GM12878 (cell line): ENCODE results near the gene IMMP2L. TPM values are rescaled to one million over a fixed set of nuclear protein-coding genes. Genes with fewer than 3 reads are reported as not detected.

Experiments
- ATAC-seq: fragments of 200-7000 bp; cut with Tn5 transposase; 3 replicates; pipeline ENCODE4 v1.9.1; 2020; ENCODE audit warnings: mild to moderate bottlenecking, moderate library complexity
- BruUV-seq: library from RNA; stranded (reverse); fragments of 400-500 nt; replicated peaks from 2 replicates; lab custom pipeline; 2021; lab: Mats Ljungman, UMichigan
- CTCF ChIA-PET: fragments of 300-600 bp; sonication (Branson Sonifier 250); formaldehyde crosslinking; extraction: SDS; loops from one replicate; lab custom pipeline; 2021; ENCODE audit warnings: inconsistent platforms; lab: Yijun Ruan, JAX
- POLR2A ChIA-PET: fragments of 350-600 bp; formaldehyde crosslinking; extraction: SDS; loops from one replicate; lab custom pipeline; 2021; ENCODE audit warnings: inconsistent platforms; lab: Charles Lee
- RAD21 ChIA-PET: fragments of 300-600 bp; sonication (Branson Sonifier 250); formaldehyde crosslinking; loops from one replicate; lab custom pipeline; 2023; ENCODE audit warnings: antibody characterized with exemption; ENCODE audit not compliant: unreplicated experiment; lab: Charles Lee
- SMC1A ChIA-PET: fragments of 300-600 bp; sonication (Branson Sonifier 250); formaldehyde crosslinking; loops from one replicate; lab custom pipeline; 2023; ENCODE audit not compliant: unreplicated experiment, uncharacterized antibody; lab: Charles Lee
- DNase-seq: peaks from one replicate; pipeline ENCODE4 v3.0.0-alpha.2; 2011; ENCODE audit warnings: low read depth, low spot score
- FAIRE-seq: peaks from 3 replicates; lab custom pipeline; 2011; peaks lifted over from hg19 to GRCh38; lab: Jason Lieb, UNC
- H2AFZ ChIP-seq: 2 replicates; pipeline ENCODE4 v1.6.0; 2011; ENCODE audit warnings: low read depth, low read length, control low read depth; ENCODE audit not compliant: control insufficient read depth
- H3K27ac ChIP-seq: 2 replicates; pipeline ENCODE4 v1.5.1; 2011; ENCODE audit warnings: control low read depth; ENCODE audit not compliant: control insufficient read depth, insufficient read depth
- H3K27me3 ChIP-seq, 2 experiments: replicated peaks in 1 of 2; 2 replicates each; pipeline versions ENCODE4 v1.6.0 to v1.6.1; 2011; ENCODE audit warnings: low read length in 1 of 2; ENCODE audit not compliant: control insufficient read depth in 2 of 2, insufficient read depth in 2 of 2
- H3K36me3 ChIP-seq, 2 experiments: 2 replicates each; pipeline ENCODE4 v1.5.1; 2011; ENCODE audit warnings: low read length in 1 of 2; ENCODE audit not compliant: control insufficient read depth in 2 of 2, insufficient read depth in 2 of 2
- H3K4me1 ChIP-seq: 2 replicates; pipeline ENCODE4 v1.6.1; 2011; ENCODE audit warnings: mild to moderate bottlenecking, low read length, moderate library complexity, mixed read lengths; ENCODE audit not compliant: control insufficient read depth, insufficient read depth
- H3K4me2 ChIP-seq: 2 replicates; pipeline ENCODE4 v1.6.0; 2011; ENCODE audit warnings: control low read depth; ENCODE audit not compliant: control insufficient read depth, insufficient read depth
- H3K4me3 ChIP-seq: fragments of 200-600 bp; sonication (generic); 2 replicates; pipeline ENCODE4 v1.5.1; 2016
- H3K79me2 ChIP-seq: 2 replicates; pipeline ENCODE4 v1.6.0; 2011; ENCODE audit warnings: low read length; ENCODE audit not compliant: control insufficient read depth, insufficient read depth
- H3K9ac ChIP-seq: 2 replicates; pipeline ENCODE4 v1.8.0; 2011; ENCODE audit warnings: low read length, control low read depth, mixed read lengths; ENCODE audit not compliant: control insufficient read depth, insufficient read depth
- H3K9me3 ChIP-seq: replicated peaks from 3 replicates; pipeline ENCODE4 v1.5.1; 2011; ENCODE audit warnings: mild to moderate bottlenecking, low read length; ENCODE audit not compliant: control insufficient read depth, insufficient read depth
- H4K20me1 ChIP-seq: 2 replicates; pipeline ENCODE4 v1.6.0; 2011; ENCODE audit not compliant: control insufficient read depth, insufficient read depth
- DPF2 ChIP-seq: fragments of 450-650 bp; IDR thresholded peaks from 2 replicates; pipeline ENCODE4 v1.6.1; 2017; ENCODE audit warnings: mild to moderate bottlenecking
- EGR1 ChIP-seq, 2 experiments: IDR thresholded peaks; 1 replicate in 1 of 2; 2 replicates in 1 of 2; pipeline ENCODE4 v1.6.1; 2011 to 2012; ENCODE audit warnings: low read depth in 2 of 2, low read length in 2 of 2, borderline replicate concordance in 1 of 2, mild to moderate bottlenecking in 1 of 2, moderate library complexity in 1 of 2
- MTA2 ChIP-seq: fragments of 450-650 bp; IDR thresholded peaks from 2 replicates; pipeline ENCODE4 v1.6.1; 2016; ENCODE audit warnings: low read depth, mild to moderate bottlenecking, moderate library complexity
- RCOR1 ChIP-seq: conservative IDR thresholded peaks from 2 replicates; pipeline ENCODE4 v1.6.1; 2012; ENCODE audit warnings: low read depth, low read length, improper control_type of control experiment
- WGBS: methylation state at CpG from one replicate; pipeline ENCODE4 v1.1.6; 2016; ENCODE audit warnings: low lambda C conversion rate; ENCODE audit not compliant: insufficient replicate concordance, insufficient coverage; ENCODE audit errors: missing lambda C conversion rate; 5-methylcytosine and 5-hydroxymethylcytosine counted together
- in situ Hi-C: fragments of 300-500 bp; cut with MboI; formaldehyde crosslinking; loops from 9 replicates; pipeline ENCODE4 v1.14.3; 2018; ENCODE audit warnings: mixed read lengths
- intact Hi-C: fragments of 100-400 bp; cut with micrococcal nuclease; formaldehyde crosslinking; loops from one replicate; pipeline ENCODE4 v1.14.2; 2022; ENCODE audit not compliant: unreplicated experiment
- polyA plus RNA-seq, 11 experiments: library from polyadenylated mRNA; depleted of rRNA in 4 of 11; unstranded in 6 of 11; stranded (reverse) in 5 of 11; fragments of >200 nt; fragmentation: Nextera tagmentation in 4 of 11; fragmentation: Illumina TruSeq in 1 of 11; extraction: Ambion mirVana in 4 of 11; extraction: Trizol in 1 of 11; gene quantifications; 1 replicate in 1 of 11; 2 replicates in 10 of 11; pipeline versions ENCODE4 v1.2.1 to v1.2.3, GENCODE V29; 2011 to 2016; ENCODE audit warnings: inconsistent platforms in 2 of 11, missing spikeins in 2 of 11, low read depth in 1 of 11
- total RNA-seq, 4 experiments: library from RNA; depleted of rRNA in 3 of 4; stranded (reverse); fragments of >200 nt in 3 of 4; fragmentation: Illumina TruSeq in 1 of 4; extraction: Trizol in 1 of 4; gene quantifications; 2 replicates each; pipeline versions ENCODE4 v1.2.1 to v1.2.3, GENCODE V29; 2013 to 2021

The IMMP2L gene
- total and polyA plus RNA-seq, 10 of the 15 experiments (the other 5 are each of a cell fraction or from before 2014, with no cell fraction given), result 12.6 to 46.3 (median 19.6) TPM

DNA sequence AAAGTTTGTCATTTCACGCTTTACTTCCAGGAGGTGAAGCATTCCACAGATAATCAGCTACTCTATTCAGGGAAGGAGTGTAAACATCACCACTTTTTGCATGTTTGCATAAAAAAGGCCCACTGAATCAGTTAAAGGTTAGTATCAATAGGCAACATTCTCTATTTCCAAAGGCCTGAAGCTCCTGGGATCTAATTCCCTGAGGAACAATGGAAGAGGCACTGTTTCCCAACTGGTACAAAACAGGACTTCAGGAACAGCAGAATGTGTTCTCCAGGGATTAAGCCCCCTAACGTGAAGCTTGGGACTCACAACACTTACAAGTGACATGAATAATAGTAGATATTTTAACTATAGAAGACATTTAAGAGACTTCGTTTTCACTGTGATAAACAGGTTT lies 465.3 kb downstream of the IMMP2L start:
- no peaks in the 10 kb centered on the region for H3K9me3 ChIP-seq
- no peak overlapping the region for H3K27ac ChIP-seq
- in situ Hi-C loops, result no loop called here
- WGBS, result 77% methylated on average over 3 of the region's 3 CpGs
- ChIA-PET POLR2A (no interaction called here), RAD21 (interaction anchor here (0.9 kb wide), 1 partner anchor 21 kb away, joined by 3 read pairs; no protein-coding TSS in a partner anchor), SMC1A (interaction anchor here (1.0 to 1.2 kb wide), 2 partner anchors 24 to 33 kb away, joined by 5 read pairs; no protein-coding TSS in a partner anchor), CTCF (interaction anchor here (1.2 kb wide), 1 partner anchor 203 kb away, joined by 3 read pairs; no protein-coding TSS in a partner anchor)
- no peaks in the 10 kb centered on the region for H4K20me1 ChIP-seq
- no peaks in the 10 kb centered on the region for H3K36me3 ChIP-seq
- no peak overlapping the region for H2AFZ ChIP-seq
- peaks cover 3% of the 10 kb centered on the region; the same call in 1 of the 2 replicates for H3K4me1 ChIP-seq
- H3K9ac ChIP-seq, result no peak overlapping the region
- FAIRE-seq, result no peak
- no peaks in the 10 kb centered on the region for H3K27me3 ChIP-seq
- BruUV-seq, result no TSS peak
- no peak for DNase-seq
- no peaks in the 10 kb centered on the region for H3K79me2 ChIP-seq
- no peak for TF ChIP-seq RCOR1
- H3K4me3 ChIP-seq, result no peak overlapping the region
- H3K4me2 ChIP-seq, result no peak overlapping the region
- no peak for ATAC-seq
- intact Hi-C loops, result loop anchor here (10.0 kb wide), 1 partner anchor 1252 kb away; no protein-coding TSS in a partner anchor

GRCh38 chr7:111094419-111094818 lies 467.9 kb downstream of the IMMP2L start:
- H3K4me3 ChIP-seq, result no peak overlapping the region
- CTCF ChIA-PET, result interaction anchor here (1.1 to 2.3 kb wide), 4 partner anchors 10 to 433 kb away, joined by 3 to 7 read pairs (median 4); no protein-coding TSS in a partner anchor
- ATAC-seq (no peak), FAIRE-seq (no peak), DNase-seq (no peak)
- no peaks in the 10 kb centered on the region for H3K27me3 ChIP-seq
- POLR2A ChIA-PET, result interaction anchor here (0.6 to 1.0 kb wide), 2 partner anchors 221 to 415 kb away, joined by 3 to 6 read pairs; no protein-coding TSS in a partner anchor
- H2AFZ ChIP-seq, result no peak overlapping the region
- no peaks in the 10 kb centered on the region for H3K36me3 ChIP-seq
- intact Hi-C loops (loop anchor here (5.0 to 10.0 kb wide), 2 partner anchors 228 to 1250 kb away; no protein-coding TSS in a partner anchor), in situ Hi-C loops (loop anchor here (5.0 kb wide), 2 partner anchors 393 to 638 kb away; no protein-coding TSS in a partner anchor)
- H3K4me2 ChIP-seq, result no peak overlapping the region
- no peak overlapping the region for H3K27ac ChIP-seq
- SMC1A ChIA-PET, result interaction anchor here (0.6 to 3.7 kb wide), 10 partner anchors 8 to 507 kb away, joined by 3 to 29 read pairs (median 4); no protein-coding TSS in a partner anchor
- no peaks in the 10 kb centered on the region for H3K79me2 ChIP-seq
- BruUV-seq, result no TSS peak
- WGBS, result 62% methylated on average over 1 of the region's 1 CpG
- RAD21 ChIA-PET, result interaction anchor here (0.6 to 1.1 kb wide), 5 partner anchors 9 to 1601 kb away, joined by 3 to 5 read pairs (median 3); no protein-coding TSS in a partner anchor
- no peak overlapping the region for H3K9ac ChIP-seq
- H3K9me3 ChIP-seq, result no peaks in the 10 kb centered on the region
- TF ChIP-seq MTA2 (no peak), EGR1 (IDR thresholded peaks at IDR 0.05; ENCODE audit: borderline replicate concordance in 1 of 2, low read depth in 2 of 2, low read length in 2 of 2) (no peak), DPF2 (no peak)
- peaks cover 11% of the 10 kb centered on the region for H3K4me1 ChIP-seq
- no peaks in the 10 kb centered on the region for H4K20me1 ChIP-seq
